Measurements from ENCODE around the gene BCR.

Gene BCR

GRCh38 chr22:23278883-23279675 is 98.8 kb downstream of the BCR start:
- H3K36me3 ChIP-seq (ENCODE audit: insufficient read depth, insufficient read length, low read length): peaks cover 78% of the 10 kb centered on the region
- H3K4me1 ChIP-seq (ENCODE audit: insufficient read depth, insufficient read length): peaks cover 12% of the 10 kb centered on the region
- no peak overlapping the region for H3K9ac ChIP-seq (ENCODE audit: insufficient read length, low read depth)
- no peak for TF ChIP-seq ZNF274 (IDR thresholded peaks at IDR 0.05; ENCODE audit: low read depth, low read length)
- no peak for TF ChIP-seq YY1 (IDR thresholded peaks at IDR 0.05; ENCODE audit: insufficient read depth, insufficient read length)
- TF ChIP-seq SUZ12 (IDR thresholded peaks at IDR 0.05; ENCODE audit: extremely low read depth, insufficient read depth, insufficient read length): no peak
- DNase-seq (ENCODE audit: low read depth, low spot score): no peak
- no peaks in the 10 kb centered on the region for H3K9me3 ChIP-seq (ENCODE audit: insufficient read depth, low read length)
- no peaks in the 10 kb centered on the region for H3K27me3 ChIP-seq (ENCODE audit: insufficient read depth, insufficient read length)
- H3K4me3 ChIP-seq (ENCODE audit: insufficient read length, low read depth): no peak overlapping the region

- DNase-seq (ENCODE audit: low read depth, low spot score): no peak
- Histone ChIP-seq H3K36me3 (ENCODE audit: insufficient read depth, insufficient read length, low read length) (peaks cover 80% of the 10 kb centered on the region), H3K4me1 (ENCODE audit: insufficient read depth, insufficient read length) (peaks cover 12% of the 10 kb centered on the region)
These were observed 99.5 kb downstream of the BCR start for GRCh38 chr22:23279781-23280180.

GRCh38 chr22:23280356-23281052 is 100.2 kb downstream of the BCR start:
- Histone ChIP-seq H3K4me3 (ENCODE audit: insufficient read length, low read depth) (no peak overlapping the region), H3K4me1 (ENCODE audit: insufficient read depth, insufficient read length) (peaks cover 12% of the 10 kb centered on the region), H3K9me3 (ENCODE audit: insufficient read depth, low read length) (no peaks in the 10 kb centered on the region), H3K9ac (ENCODE audit: insufficient read length, low read depth) (no peak overlapping the region), H3K27me3 (ENCODE audit: insufficient read depth, insufficient read length) (no peaks in the 10 kb centered on the region), H3K36me3 (ENCODE audit: insufficient read depth, insufficient read length, low read length) (peaks cover 80% of the 10 kb centered on the region)
- no peak for DNase-seq (ENCODE audit: low read depth, low spot score)
- no peak for TF ChIP-seq YY1 (IDR thresholded peaks at IDR 0.05; ENCODE audit: insufficient read depth, insufficient read length)
- TF ChIP-seq ZNF274 (IDR thresholded peaks at IDR 0.05; ENCODE audit: low read depth, low read length): no peak
- no peak for TF ChIP-seq SUZ12 (IDR thresholded peaks at IDR 0.05; ENCODE audit: extremely low read depth, insufficient read depth, insufficient read length)

More at GRCh38 chr22:23279781-23280180, 99.5 kb downstream of the BCR start:
- Histone ChIP-seq H3K9me3 (ENCODE audit: insufficient read depth, low read length) (no peaks in the 10 kb centered on the region), H3K27me3 (ENCODE audit: insufficient read depth, insufficient read length) (no peaks in the 10 kb centered on the region), H3K4me3 (ENCODE audit: insufficient read length, low read depth) (no peak overlapping the region), H3K9ac (ENCODE audit: insufficient read length, low read depth) (no peak overlapping the region)
- no peak for TF ChIP-seq YY1 (IDR thresholded peaks at IDR 0.05; ENCODE audit: insufficient read depth, insufficient read length)
- TF ChIP-seq ZNF274 (IDR thresholded peaks at IDR 0.05; ENCODE audit: low read depth, low read length): no peak
- TF ChIP-seq SUZ12 (IDR thresholded peaks at IDR 0.05; ENCODE audit: extremely low read depth, insufficient read depth, insufficient read length): no peak

GRCh38 chr22:23281053-23281405 is 100.7 kb downstream of the BCR start:
- Histone ChIP-seq H3K9me3 (ENCODE audit: insufficient read depth, low read length) (no peaks in the 10 kb centered on the region), H3K27me3 (ENCODE audit: insufficient read depth, insufficient read length) (no peaks in the 10 kb centered on the region), H3K4me3 (ENCODE audit: insufficient read length, low read depth) (no peak overlapping the region), H3K4me1 (ENCODE audit: insufficient read depth, insufficient read length) (peaks cover 12% of the 10 kb centered on the region), H3K9ac (ENCODE audit: insufficient read length, low read depth) (peak overlapping the region; percentile 42), H3K36me3 (ENCODE audit: insufficient read depth, insufficient read length, low read length) (peaks cover 81% of the 10 kb centered on the region)
- no peak for DNase-seq (ENCODE audit: low read depth, low spot score)
- TF ChIP-seq YY1 (IDR thresholded peaks at IDR 0.05; ENCODE audit: insufficient read depth, insufficient read length) (no peak), ZNF274 (IDR thresholded peaks at IDR 0.05; ENCODE audit: low read depth, low read length) (no peak), SUZ12 (IDR thresholded peaks at IDR 0.05; ENCODE audit: extremely low read depth, insufficient read depth, insufficient read length) (no peak)

- Histone ChIP-seq H3K27me3 (ENCODE audit: insufficient read depth, insufficient read length) (no peaks in the 10 kb centered on the region), H3K9me3 (ENCODE audit: insufficient read depth, low read length) (no peaks in the 10 kb centered on the region), H3K9ac (ENCODE audit: insufficient read length, low read depth) (peak overlapping the region; percentile 42), H3K4me3 (ENCODE audit: insufficient read length, low read depth) (no peak overlapping the region), H3K4me1 (ENCODE audit: insufficient read depth, insufficient read length) (peaks cover 12% of the 10 kb centered on the region), H3K36me3 (ENCODE audit: insufficient read depth, insufficient read length, low read length) (peaks cover 83% of the 10 kb centered on the region)
- peak; percentile 81 for DNase-seq (ENCODE audit: low read depth, low spot score)
- TF ChIP-seq ZNF274 (IDR thresholded peaks at IDR 0.05; ENCODE audit: low read depth, low read length) (no peak), YY1 (IDR thresholded peaks at IDR 0.05; ENCODE audit: insufficient read depth, insufficient read length) (no peak), SUZ12 (IDR thresholded peaks at IDR 0.05; ENCODE audit: extremely low read depth, insufficient read depth, insufficient read length) (no peak)
These were observed 101.2 kb downstream of the BCR start for GRCh38 chr22:23281406-23282088.

GRCh38 chr22:23282089-23282501 is 101.8 kb downstream of the BCR start:
- H3K9ac ChIP-seq (ENCODE audit: insufficient read length, low read depth): no peak overlapping the region
- no peaks in the 10 kb centered on the region for H3K9me3 ChIP-seq (ENCODE audit: insufficient read depth, low read length)
- no peak overlapping the region for H3K4me3 ChIP-seq (ENCODE audit: insufficient read length, low read depth)
- peaks cover 81% of the 10 kb centered on the region for H3K36me3 ChIP-seq (ENCODE audit: insufficient read depth, insufficient read length, low read length)
- H3K4me1 ChIP-seq (ENCODE audit: insufficient read depth, insufficient read length): peaks cover 12% of the 10 kb centered on the region
- no peaks in the 10 kb centered on the region for H3K27me3 ChIP-seq (ENCODE audit: insufficient read depth, insufficient read length)
- DNase-seq (ENCODE audit: low read depth, low spot score): no peak
- TF ChIP-seq SUZ12 (IDR thresholded peaks at IDR 0.05; ENCODE audit: extremely low read depth, insufficient read depth, insufficient read length): no peak
- no peak for TF ChIP-seq ZNF274 (IDR thresholded peaks at IDR 0.05; ENCODE audit: low read depth, low read length)
- no peak for TF ChIP-seq YY1 (IDR thresholded peaks at IDR 0.05; ENCODE audit: insufficient read depth, insufficient read length)

- no peaks in the 10 kb centered on the region for H3K27me3 ChIP-seq (ENCODE audit: insufficient read depth, insufficient read length)
- H3K4me3 ChIP-seq (ENCODE audit: insufficient read length, low read depth): no peak overlapping the region
- H3K9me3 ChIP-seq (ENCODE audit: insufficient read depth, low read length): no peaks in the 10 kb centered on the region
- H3K4me1 ChIP-seq (ENCODE audit: insufficient read depth, insufficient read length): peaks cover 12% of the 10 kb centered on the region
- no peak for DNase-seq (ENCODE audit: low read depth, low spot score)
- H3K36me3 ChIP-seq (ENCODE audit: insufficient read depth, insufficient read length, low read length): peaks cover 81% of the 10 kb centered on the region
- H3K9ac ChIP-seq (ENCODE audit: insufficient read length, low read depth): no peak overlapping the region
- TF ChIP-seq ZNF274 (IDR thresholded peaks at IDR 0.05; ENCODE audit: low read depth, low read length): no peak
- TF ChIP-seq SUZ12 (IDR thresholded peaks at IDR 0.05; ENCODE audit: extremely low read depth, insufficient read depth, insufficient read length): no peak
- no peak for TF ChIP-seq YY1 (IDR thresholded peaks at IDR 0.05; ENCODE audit: insufficient read depth, insufficient read length)
These were observed 102.2 kb downstream of the BCR start for GRCh38 chr22:23282516-23282915.

Measured in NT2/D1 (cell line).